H1 (cell line): ENCODE results near the gene TMEM204. TPM values are rescaled to one million over a fixed set of nuclear protein-coding genes. Genes with fewer than 3 reads are reported as not detected.

Experiments used
- BACH1 ChIP-seq: IDR thresholded peaks from 2 replicates; pipeline ENCODE4 v1.6.1; 2012; ENCODE audit warnings: low read length, improper control_type of control experiment
- CREB1 ChIP-seq: IDR thresholded peaks from 2 replicates; pipeline ENCODE4 v1.6.1; 2012; ENCODE audit warnings: inconsistent platforms
- E2F6 ChIP-seq: IDR thresholded peaks from 2 replicates; pipeline ENCODE4 v1.6.1; 2012; ENCODE audit warnings: inconsistent platforms
- EP300 ChIP-seq, 2 experiments: IDR thresholded peaks; 1 replicate in 1 of 2; 2 replicates in 1 of 2; pipeline ENCODE4 v1.6.1; 2011 to 2012; ENCODE audit warnings: low read depth in 2 of 2, low read length in 2 of 2, mild to moderate bottlenecking in 2 of 2, borderline replicate concordance in 1 of 2, inconsistent platforms in 1 of 2, moderate library complexity in 1 of 2
- GABPA ChIP-seq: IDR thresholded peaks from 2 replicates; pipeline ENCODE4 v1.6.1; 2011; ENCODE audit warnings: mild to moderate bottlenecking, low read length, moderate library complexity, borderline replicate concordance; ENCODE audit not compliant: insufficient read depth
- MAX ChIP-seq: IDR thresholded peaks from 2 replicates; pipeline ENCODE4 v1.6.1; 2012; ENCODE audit warnings: inconsistent platforms
- NRF1 ChIP-seq: IDR thresholded peaks from 2 replicates; pipeline ENCODE4 v1.6.1; 2011; ENCODE audit warnings: mild to moderate bottlenecking, low read depth, low read length, improper control_type of control experiment
- PHF8 ChIP-seq: fragments of 200-600 bp; sonication (generic); conservative IDR thresholded peaks from 2 replicates; pipeline ENCODE4 v1.7.1; 2012; ENCODE audit warnings: low read depth, mild to moderate bottlenecking, inconsistent platforms, low read length, moderate library complexity
- RXRA ChIP-seq: IDR thresholded peaks from 2 replicates; pipeline ENCODE4 v1.6.1; 2011; ENCODE audit warnings: low read depth, mild to moderate bottlenecking, low read length, moderate library complexity; ENCODE audit not compliant: insufficient read depth
- SP2 ChIP-seq: IDR thresholded peaks from 2 replicates; pipeline ENCODE4 v1.6.1; 2012; ENCODE audit warnings: mild to moderate bottlenecking, low read length, inconsistent platforms
- SP4 ChIP-seq: IDR thresholded peaks from 2 replicates; pipeline ENCODE4 v1.6.1; 2012; ENCODE audit warnings: low read length, inconsistent platforms
- TAF1 ChIP-seq: IDR thresholded peaks from 2 replicates; pipeline ENCODE4 v1.6.1; 2011; ENCODE audit warnings: mild to moderate bottlenecking, low read depth, low read length
- TAF7 ChIP-seq: optimal IDR thresholded peaks from 2 replicates; pipeline ENCODE3; 2011; ENCODE audit warnings: low read depth, mild to moderate bottlenecking, inconsistent platforms, low read length, moderate library complexity, borderline replicate concordance
- USF2 ChIP-seq: IDR thresholded peaks from 2 replicates; pipeline ENCODE4 v1.6.1; 2011; ENCODE audit warnings: low read length, improper control_type of control experiment
- polyA plus RNA-seq, 7 experiments: library from polyadenylated mRNA; depleted of rRNA in 3 of 7; stranded (reverse) in 5 of 7; unstranded in 2 of 7; fragments of >200 nt in 5 of 7; fragments of 200-250 nt in 2 of 7; gene quantifications; 1 replicate in 5 of 7; 2 replicates in 1 of 7; 4 replicates in 1 of 7; pipeline versions ENCODE4 v1.2.1 to v1.2.3, GENCODE V29; 2011 to 2013; ENCODE audit warnings: missing spikeins in 2 of 7, mixed read lengths in 2 of 7
- total RNA-seq: library from RNA; stranded (reverse); fragmentation: NEBNext Ultra II Directional; extraction: Animal tissue kit (Norgen Biotek cat#: 25700); gene quantifications from 2 replicates; pipeline ENCODE4 v1.2.1, GENCODE V29; 2021

TMEM204 gene
- total and polyA plus RNA-seq, 2 of the 8 experiments (the other 6 are each of a cell fraction or from before 2014, with no cell fraction given), result not detected

- TF ChIP-seq TAF7 (peak; percentile 80), SP4 (0 out of 2 replicates have a peak, but pooled peaks have one; percentile 40), TAF1 (peak; percentile 84), E2F6 (peak; percentile 84), EP300 (IDR thresholded peaks at IDR 0.05; ENCODE audit: borderline replicate concordance in 1 of 2, low read depth in 2 of 2, low read length in 2 of 2) (peak in 1 of 2 experiments; percentile 98; a peak in 1 of 3 replicates), GABPA (0 out of 2 replicates have a peak, but pooled peaks have one; percentile 27), USF2 (no peak), NRF1 (peak; percentile 58), PHF8 (peak; percentile 86), MAX (peak; percentile 92), RXRA (no peak), SP2 (no peak), CREB1 (peak; percentile 46), BACH1 (no peak)
Measured at GRCh38 chr16:1492923-1493745, 40.3 kb upstream of the TMEM204 start, which contains the start of gene TELO2 (continued).
